Effector CD8-positive, alpha-beta T cell (primary cell): ENCODE measurements around the gene ABCC12.
"Not testable (repeated sequence)": the region's sequence is repeated elsewhere in the genome, so short reads cannot be mapped to it uniquely, and the experiment has no call there.

Experiments used
- DNase-seq: peaks from one replicate; lab custom pipeline; 2025; lab: John Stamatoyannopoulos, UW
- total RNA-seq, 4 experiments: gene quantifications; one replicate each; lab custom pipeline; 2026; lab: John Stamatoyannopoulos, UW

ABCC12 gene
- total RNA-seq = 0 to 0.37 (median 0) reads per million in 4 experiments

- no peak for DNase-seq
These were observed at the start of gene ABCC12 for GRCh38 chr16:48155926-48156789. Gene ABCC12 (minus strand): TSS chr16:48155993. CDS start chr16:48146424, 9,569 bp downstream.

- no peak for DNase-seq
These were observed 49.0 kb upstream of the ABCC12 start for GRCh38 chr16:48204825-48205151.

- DNase-seq = no peak
These were observed 48.4 kb upstream of the ABCC12 start for GRCh38 chr16:48203974-48204824.

- no peak for DNase-seq
These were observed 45.9 kb upstream of the ABCC12 start for GRCh38 chr16:48201515-48202201.

GRCh38 chr16:48197294-48197693, 41.5 kb upstream of the ABCC12 start:
- DNase-seq = no peak

GRCh38 chr16:48194828-48195556, 39.2 kb upstream of the ABCC12 start:
- no peak for DNase-seq

GRCh38 chr16:48193846-48194245, 38.1 kb upstream of the ABCC12 start:
- DNase-seq = no peak

- DNase-seq = no peak
These were observed 32.8 kb upstream of the ABCC12 start for GRCh38 chr16:48188449-48189102.

GRCh38 chr16:48187779-48188178, 32.0 kb upstream of the ABCC12 start:
- DNase-seq = no peak

- DNase-seq = no peak
These were observed 28.9 kb upstream of the ABCC12 start for GRCh38 chr16:48184681-48185080.

- DNase-seq = no peak
These were observed 27.3 kb upstream of the ABCC12 start for GRCh38 chr16:48182979-48183537.

- not testable (repeated sequence) for DNase-seq
These were observed 26.1 kb upstream of the ABCC12 start for GRCh38 chr16:48181746-48182520.

GRCh38 chr16:48180868-48181480, 25.2 kb upstream of the ABCC12 start:
- no peak for DNase-seq

- no peak for DNase-seq
These were observed 21.0 kb upstream of the ABCC12 start for GRCh38 chr16:48176635-48177408.

GRCh38 chr16:48173889-48174288, 18.1 kb upstream of the ABCC12 start:
- DNase-seq = no peak

- DNase-seq = no peak
These were observed 16.9 kb upstream of the ABCC12 start for GRCh38 chr16:48172682-48173081.

- DNase-seq = no peak
These were observed 14.1 kb upstream of the ABCC12 start for GRCh38 chr16:48169896-48170295.

- no peak for DNase-seq
These were observed 12.3 kb upstream of the ABCC12 start for GRCh38 chr16:48168075-48168474.

- not testable (repeated sequence) for DNase-seq
These were observed 10.8 kb upstream of the ABCC12 start for GRCh38 chr16:48166617-48167016.
